Measurements from ENCODE around the gene CYP2U1.
"Not testable (repeated sequence)": the region's sequence is repeated elsewhere in the genome, so short reads cannot be mapped to it uniquely, and the experiment has no call there.

Gene CYP2U1

GRCh38 chr4:107922486-107923473 lies 8.6 kb upstream of the CYP2U1 start:
- DNase-seq = peak; percentile 11

- not testable (repeated sequence) for DNase-seq
Measured at GRCh38 chr4:107925713-107926112, 5.6 kb upstream of the CYP2U1 start.

GRCh38 chr4:107926875-107927274 lies 4.5 kb upstream of the CYP2U1 start:
- DNase-seq = not testable (repeated sequence)

- DNase-seq = no peak
Measured at GRCh38 chr4:107931775-107932321, 499 bp downstream of the CYP2U1 start.

- DNase-seq = no peak
Measured at GRCh38 chr4:107935246-107935645, 3.9 kb downstream of the CYP2U1 start.

- DNase-seq = no peak
Measured at GRCh38 chr4:107937040-107937439, 5.7 kb downstream of the CYP2U1 start.

GRCh38 chr4:107939307-107939706 lies 8.0 kb downstream of the CYP2U1 start:
- DNase-seq = peak; percentile 78

- no peak for DNase-seq
Measured at GRCh38 chr4:107945809-107946208, 14.5 kb downstream of the CYP2U1 start.

GRCh38 chr4:107950746-107951540 lies 19.6 kb downstream of the CYP2U1 start:
- DNase-seq = peak; percentile 50

GRCh38 chr4:107951551-107951950 lies 20.2 kb downstream of the CYP2U1 start:
- peak; percentile 94 for DNase-seq

GRCh38 chr4:107956011-107956410 lies 24.7 kb downstream of the CYP2U1 start:
- peak; percentile 40 for DNase-seq

GRCh38 chr4:107966903-107967302 lies 35.6 kb downstream of the CYP2U1 start:
- DNase-seq = no peak

- not testable (repeated sequence) for DNase-seq
Measured at GRCh38 chr4:107967519-107967918, 36.2 kb downstream of the CYP2U1 start.

- DNase-seq = not testable (repeated sequence)
Measured at GRCh38 chr4:107967921-107968320, 36.6 kb downstream of the CYP2U1 start.

- no peak for DNase-seq
Measured at GRCh38 chr4:107970063-107970798, 38.9 kb downstream of the CYP2U1 start.

- DNase-seq = no peak
Measured at GRCh38 chr4:107972605-107973004, 41.3 kb downstream of the CYP2U1 start.

GRCh38 chr4:107974523-107974922 lies 43.2 kb downstream of the CYP2U1 start:
- DNase-seq = no peak

- no peak for DNase-seq
Measured at GRCh38 chr4:107977482-107977881, 46.1 kb downstream of the CYP2U1 start.

GRCh38 chr4:107977966-107978705 lies 46.8 kb downstream of the CYP2U1 start:
- DNase-seq = no peak

- DNase-seq = no peak
Measured at GRCh38 chr4:107978716-107979451, 47.5 kb downstream of the CYP2U1 start.

Measured in fibroblast of skin of back (primary cell).